Stimulated activated CD4-positive, alpha-beta T cell treated with anti-CD3 and anti-CD28 coated beads, Interleukin-12 subunit alpha, Interleukin-12 subunit beta, amount 100 ng/mL, for 4 hours (primary cell): ENCODE measurements around the gene ROCK2.
"Not testable (repeated sequence)": the region's sequence is repeated elsewhere in the genome, so short reads cannot be mapped to it uniquely, and the experiment has no call there.

Experiments
- DNase-seq: peaks from one replicate; pipeline ENCODE4 v3.0.0-alpha.2; 2020

ROCK2 gene

GRCh38 chr2:11261564-11261963, 82.9 kb downstream of the ROCK2 start:
- not testable (repeated sequence) for DNase-seq

GRCh38 chr2:11260979-11261378, 83.5 kb downstream of the ROCK2 start:
- no peak for DNase-seq

GRCh38 chr2:11257964-11258363, 86.5 kb downstream of the ROCK2 start:
- no peak for DNase-seq

- no peak for DNase-seq
Observed at GRCh38 chr2:11257078-11257477, 87.4 kb downstream of the ROCK2 start.

- no peak for DNase-seq
Observed at GRCh38 chr2:11256166-11256565, 88.3 kb downstream of the ROCK2 start.

- DNase-seq, result no peak
Observed at GRCh38 chr2:11254100-11254536, 90.3 kb downstream of the ROCK2 start.

- not testable (repeated sequence) for DNase-seq
Observed at GRCh38 chr2:11252458-11252857, 92.0 kb downstream of the ROCK2 start.

GRCh38 chr2:11250400-11251196, 93.8 kb downstream of the ROCK2 start:
- no peak for DNase-seq

GRCh38 chr2:11245322-11245721, 99.1 kb downstream of the ROCK2 start:
- no peak for DNase-seq

GRCh38 chr2:11244091-11244826, 100.2 kb downstream of the ROCK2 start:
- DNase-seq, result no peak

GRCh38 chr2:11243512-11243911, 100.9 kb downstream of the ROCK2 start:
- DNase-seq, result no peak

- no peak for DNase-seq
Observed at GRCh38 chr2:11242542-11243174, 101.8 kb downstream of the ROCK2 start.

GRCh38 chr2:11241412-11242203, 102.8 kb downstream of the ROCK2 start:
- no peak for DNase-seq

- no peak for DNase-seq
Observed at GRCh38 chr2:11239666-11240462, 104.6 kb downstream of the ROCK2 start.

GRCh38 chr2:11239147-11239546, 105.3 kb downstream of the ROCK2 start:
- no peak for DNase-seq

GRCh38 chr2:11237122-11237521, 107.3 kb downstream of the ROCK2 start:
- no peak for DNase-seq

- DNase-seq, result no peak
Observed at GRCh38 chr2:11236335-11236734, 108.1 kb downstream of the ROCK2 start.

GRCh38 chr2:11235583-11235982, 108.9 kb downstream of the ROCK2 start:
- DNase-seq, result no peak

- DNase-seq, result no peak
Observed at GRCh38 chr2:11234309-11234708, 110.1 kb downstream of the ROCK2 start.

- not testable (repeated sequence) for DNase-seq
Observed at GRCh38 chr2:11231193-11231592, 113.2 kb downstream of the ROCK2 start.

- DNase-seq, result no peak
Observed at GRCh38 chr2:11228692-11229091, 115.7 kb downstream of the ROCK2 start.

- DNase-seq, result no peak
Observed at GRCh38 chr2:11227595-11227994, 116.8 kb downstream of the ROCK2 start.
